ENCODE data around the gene HSPD1.
A peak's percentile ranks its signal among the peaks of the same experiment; 100 is the strongest.
"Not testable (repeated sequence)": the region's sequence is repeated elsewhere in the genome, so short reads cannot be mapped to it uniquely, and the experiment has no call there.

HSPD1 gene

GRCh38 chr2:197461057-197461456 lies 38.6 kb downstream of the HSPD1 start:
- peaks cover 38% of the 10 kb centered on the region for H3K4me1 Mint-ChIP-seq
- no peaks in the 10 kb centered on the region for H3K9me3 Mint-ChIP-seq
- H3K4me3 Mint-ChIP-seq = no peak overlapping the region
- peak overlapping the region; percentile 23 for H3K27ac Mint-ChIP-seq
- H3K27me3 Mint-ChIP-seq = no peaks in the 10 kb centered on the region
- peaks cover 8% of the 10 kb centered on the region for H3K36me3 Mint-ChIP-seq

- peaks cover 8% of the 10 kb centered on the region for H3K36me3 Mint-ChIP-seq
- H3K4me1 Mint-ChIP-seq = peaks cover 40% of the 10 kb centered on the region
- no peaks in the 10 kb centered on the region for H3K9me3 Mint-ChIP-seq
- H3K4me3 Mint-ChIP-seq = no peak overlapping the region
- no peaks in the 10 kb centered on the region for H3K27me3 Mint-ChIP-seq
- no peak overlapping the region for H3K27ac Mint-ChIP-seq
These were observed 39.0 kb downstream of the HSPD1 start for GRCh38 chr2:197460649-197461048.

- Mint-ChIP-seq H3K4me1 (peaks cover 63% of the 10 kb centered on the region), H3K36me3 (peaks cover 9% of the 10 kb centered on the region), H3K4me3 (peak overlapping the region; percentile 15), H3K9me3 (no peaks in the 10 kb centered on the region), H3K27me3 (no peaks in the 10 kb centered on the region), H3K27ac (no peak overlapping the region)
These were observed 44.2 kb downstream of the HSPD1 start for GRCh38 chr2:197455428-197455827.

- Mint-ChIP-seq H3K4me3 (peak overlapping the region; percentile 100), H3K27me3 (no peaks in the 10 kb centered on the region), H3K9me3 (no peaks in the 10 kb centered on the region), H3K4me1 (peaks cover 61% of the 10 kb centered on the region), H3K36me3 (peaks cover 8% of the 10 kb centered on the region), H3K27ac (peak overlapping the region; percentile 100)
These were observed 44.7 kb downstream of the HSPD1 start for GRCh38 chr2:197454923-197455322.

- H3K4me1 Mint-ChIP-seq = peaks cover 52% of the 10 kb centered on the region
- peaks cover 5% of the 10 kb centered on the region for H3K36me3 Mint-ChIP-seq
- H3K9me3 Mint-ChIP-seq = no peaks in the 10 kb centered on the region
- H3K27ac Mint-ChIP-seq = peak overlapping the region; percentile 100
- peak overlapping the region; percentile 100 for H3K4me3 Mint-ChIP-seq
- H3K27me3 Mint-ChIP-seq = no peaks in the 10 kb centered on the region
These were observed 45.7 kb downstream of the HSPD1 start for GRCh38 chr2:197453914-197454398.

GRCh38 chr2:197453123-197453913 lies 46.3 kb downstream of the HSPD1 start, which contains the start of gene COQ10B:
COQ10B (plus strand) TSS chr2:197453552; CDS start chr2:197453561, 9 bp downstream.
- no peaks in the 10 kb centered on the region for H3K27me3 Mint-ChIP-seq
- H3K4me3 Mint-ChIP-seq = peak within 1 kb of the TSS; percentile 100
- peak within 1 kb of the TSS; percentile 100 for H3K27ac Mint-ChIP-seq
- H3K9me3 Mint-ChIP-seq = no peaks in the 10 kb centered on the region
- peaks cover 5% of the 10 kb centered on the region for H3K36me3 Mint-ChIP-seq
- H3K4me1 Mint-ChIP-seq = peaks cover 46% of the 10 kb centered on the region

- Mint-ChIP-seq H3K36me3 (peaks cover 5% of the 10 kb centered on the region), H3K27me3 (no peaks in the 10 kb centered on the region), H3K27ac (peak overlapping the region; percentile 100), H3K4me1 (peaks cover 40% of the 10 kb centered on the region), H3K9me3 (no peaks in the 10 kb centered on the region), H3K4me3 (peak overlapping the region; percentile 100)
These were observed 46.9 kb downstream of the HSPD1 start for GRCh38 chr2:197452754-197453122.

GRCh38 chr2:197450935-197451358 lies 48.7 kb downstream of the HSPD1 start:
- H3K4me1 Mint-ChIP-seq = peaks cover 29% of the 10 kb centered on the region
- H3K27ac Mint-ChIP-seq, H3K27me3 Mint-ChIP-seq, H3K36me3 Mint-ChIP-seq, H3K4me3 Mint-ChIP-seq, H3K9me3 Mint-ChIP-seq: not testable (repeated sequence)

- Mint-ChIP-seq H3K9me3 (no peaks in the 10 kb centered on the region), H3K4me1 (peaks cover 24% of the 10 kb centered on the region), H3K27ac (no peak overlapping the region), H3K36me3 (peaks cover 4% of the 10 kb centered on the region), H3K4me3 (no peak overlapping the region), H3K27me3 (no peaks in the 10 kb centered on the region)
These were observed 49.2 kb downstream of the HSPD1 start for GRCh38 chr2:197450465-197450864.

- Mint-ChIP-seq H3K4me3 (no peak overlapping the region), H3K9me3 (no peaks in the 10 kb centered on the region), H3K27ac (no peak overlapping the region), H3K4me1 (no peaks in the 10 kb centered on the region), H3K27me3 (no peaks in the 10 kb centered on the region), H3K36me3 (no peaks in the 10 kb centered on the region)
These were observed 52.8 kb downstream of the HSPD1 start for GRCh38 chr2:197446844-197447243.

GRCh38 chr2:197445746-197446145 lies 53.9 kb downstream of the HSPD1 start:
- Mint-ChIP-seq H3K27ac (no peak overlapping the region), H3K4me3 (no peak overlapping the region), H3K4me1 (no peaks in the 10 kb centered on the region), H3K9me3 (no peaks in the 10 kb centered on the region), H3K27me3 (no peaks in the 10 kb centered on the region), H3K36me3 (no peaks in the 10 kb centered on the region)

GRCh38 chr2:197442857-197443256 lies 56.8 kb downstream of the HSPD1 start:
- Mint-ChIP-seq H3K36me3 (no peaks in the 10 kb centered on the region), H3K9me3 (no peaks in the 10 kb centered on the region), H3K27ac (no peak overlapping the region), H3K4me1 (no peaks in the 10 kb centered on the region), H3K27me3 (no peaks in the 10 kb centered on the region), H3K4me3 (no peak overlapping the region)

GRCh38 chr2:197437380-197437779 lies 62.3 kb downstream of the HSPD1 start:
- Mint-ChIP-seq H3K4me3 (peak overlapping the region; percentile 15), H3K4me1 (peaks cover 23% of the 10 kb centered on the region), H3K27ac (no peak overlapping the region), H3K27me3 (no peaks in the 10 kb centered on the region), H3K9me3 (no peaks in the 10 kb centered on the region), H3K36me3 (peaks cover 10% of the 10 kb centered on the region)
